ENCODE data around the gene CUZD1. TPM values are rescaled to one million over a fixed set of nuclear protein-coding genes. Genes with fewer than 3 reads are reported as not detected.
"Not testable (repeated sequence)": the region's sequence is repeated elsewhere in the genome, so short reads cannot be mapped to it uniquely, and the experiment has no call there.

Gene CUZD1
- total and polyA plus RNA-seq, 12 donors, result 0.14 to 2.2 (median 0.57) TPM; not detected in 3

GRCh38 chr10:122876467-122876855 lies 30.8 kb upstream of the CUZD1 start:
- Histone ChIP-seq H3K27ac (no peak overlapping the region), H3K4me3 (no peak overlapping the region), H3K36me3 (replicated peaks in 1 of 2) (no peaks in the 10 kb centered on the region), H3K4me1 (replicated peaks in 1 of 2) (peaks cover 6 to 15% of the 10 kb centered on the region in 2 donors), H3K9me3 (replicated peaks in 1 of 3) (no peaks in the 10 kb centered on the region), H3K27me3 (no peaks in the 10 kb centered on the region)
- no peak for TF ChIP-seq POLR2A (IDR thresholded peaks at IDR 0.05)
- TF ChIP-seq CTCF (IDR thresholded peaks at IDR 0.05), result no peak
- WGBS, 4 donors, result 84 to 90% (median 87%) methylated on average over 1 of the region's 1 CpG
- DNase-seq, result no peak
- intact Hi-C loops (cut with DNase I), result no loop called here

GRCh38 chr10:122875843-122876466 lies 30.3 kb upstream of the CUZD1 start:
- H3K4me1 ChIP-seq (replicated peaks in 1 of 2), result peaks cover 6 to 15% of the 10 kb centered on the region in 2 donors
- no peaks in the 10 kb centered on the region for H3K27me3 ChIP-seq
- H3K27ac ChIP-seq, result no peak overlapping the region
- WGBS, 4 donors, result 53 to 63% (median 57%) methylated on average over 5 to 6 of the region's 6 CpGs
- no peaks in the 10 kb centered on the region for H3K9me3 ChIP-seq (replicated peaks in 1 of 3)
- H3K4me3 ChIP-seq, result no peak overlapping the region
- DNase-seq, result no peak
- intact Hi-C loops (cut with DNase I), result no loop called here
- TF ChIP-seq CTCF (IDR thresholded peaks at IDR 0.05) (no peak), POLR2A (IDR thresholded peaks at IDR 0.05) (no peak)
- H3K36me3 ChIP-seq (replicated peaks in 1 of 2), result no peaks in the 10 kb centered on the region

GRCh38 chr10:122871947-122872346 lies 26.3 kb upstream of the CUZD1 start:
- WGBS, 4 donors, result 83 to 100% (median 95%) methylated on average over 1 to 2 of the region's 2 CpGs
- H3K9me3 ChIP-seq (replicated peaks in 1 of 3); H3K4me1 ChIP-seq (replicated peaks in 1 of 2); H3K36me3 ChIP-seq (replicated peaks in 1 of 2); H3K27ac ChIP-seq; H3K27me3 ChIP-seq; intact Hi-C loops (cut with DNase I); DNase-seq; H3K4me3 ChIP-seq: not testable (repeated sequence)

- DNase-seq; H3K4me3 ChIP-seq; H3K27me3 ChIP-seq; H3K9me3 ChIP-seq (replicated peaks in 1 of 3); H3K27ac ChIP-seq; intact Hi-C loops (cut with DNase I); H3K36me3 ChIP-seq (replicated peaks in 1 of 2); H3K4me1 ChIP-seq (replicated peaks in 1 of 2): not testable (repeated sequence)
- 86 to 95% (median 89%) methylated on average over 1 to 2 of the region's 2 CpGs for WGBS, 4 donors
Observed at GRCh38 chr10:122868768-122869167, 23.1 kb upstream of the CUZD1 start.

GRCh38 chr10:122866757-122867482 lies 21.3 kb upstream of the CUZD1 start:
- H3K4me3 ChIP-seq; H3K36me3 ChIP-seq (replicated peaks in 1 of 2); H3K9me3 ChIP-seq (replicated peaks in 1 of 3); H3K27ac ChIP-seq; H3K4me1 ChIP-seq (replicated peaks in 1 of 2); DNase-seq; intact Hi-C loops (cut with DNase I); H3K27me3 ChIP-seq: not testable (repeated sequence)
- WGBS, 4 donors, result 85 to 89% (median 87%) methylated on average over 3 of the region's 3 CpGs

GRCh38 chr10:122864901-122865300 lies 19.2 kb upstream of the CUZD1 start:
- intact Hi-C loops (cut with DNase I), result no loop called here
- Histone ChIP-seq H3K9me3 (replicated peaks in 1 of 3) (no peaks in the 10 kb centered on the region), H3K36me3 (replicated peaks in 1 of 2) (no peaks in the 10 kb centered on the region), H3K4me3 (no peak overlapping the region), H3K27me3 (no peaks in the 10 kb centered on the region), H3K27ac (no peak overlapping the region), H3K4me1 (replicated peaks in 1 of 2) (no peaks in the 10 kb centered on the region)
- TF ChIP-seq CTCF (IDR thresholded peaks at IDR 0.05), result no peak
- no peak for TF ChIP-seq POLR2A (IDR thresholded peaks at IDR 0.05)
- 90 to 100% (median 95%) methylated on average over 1 of the region's 1 CpG for WGBS, 4 donors
- DNase-seq, result no peak
